ENCODE results near the gene FRZB.
A peak's percentile ranks its signal among the peaks of the same experiment; 100 is the strongest.

The FRZB gene

GRCh38 chr2:182798736-182799135 lies 67.7 kb downstream of the FRZB start:
- TF ChIP-seq, protein P1, sequence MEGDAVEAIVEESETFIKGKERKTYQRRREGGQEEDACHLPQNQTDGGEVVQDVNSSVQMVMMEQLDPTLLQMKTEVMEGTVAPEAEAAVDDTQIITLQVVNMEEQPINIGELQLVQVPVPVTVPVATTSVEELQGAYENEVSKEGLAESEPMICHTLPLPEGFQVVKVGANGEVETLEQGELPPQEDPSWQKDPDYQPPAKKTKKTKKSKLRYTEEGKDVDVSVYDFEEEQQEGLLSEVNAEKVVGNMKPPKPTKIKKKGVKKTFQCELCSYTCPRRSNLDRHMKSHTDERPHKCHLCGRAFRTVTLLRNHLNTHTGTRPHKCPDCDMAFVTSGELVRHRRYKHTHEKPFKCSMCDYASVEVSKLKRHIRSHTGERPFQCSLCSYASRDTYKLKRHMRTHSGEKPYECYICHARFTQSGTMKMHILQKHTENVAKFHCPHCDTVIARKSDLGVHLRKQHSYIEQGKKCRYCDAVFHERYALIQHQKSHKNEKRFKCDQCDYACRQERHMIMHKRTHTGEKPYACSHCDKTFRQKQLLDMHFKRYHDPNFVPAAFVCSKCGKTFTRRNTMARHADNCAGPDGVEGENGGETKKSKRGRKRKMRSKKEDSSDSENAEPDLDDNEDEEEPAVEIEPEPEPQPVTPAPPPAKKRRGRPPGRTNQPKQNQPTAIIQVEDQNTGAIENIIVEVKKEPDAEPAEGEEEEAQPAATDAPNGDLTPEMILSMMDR (IDR thresholded peaks at IDR 0.05; ENCODE audit: low read depth, low read length) = no peak
- H3K4me3 ChIP-seq (ENCODE audit: low read depth, low read length) = no peak overlapping the region

- TF ChIP-seq, protein P1 (IDR thresholded peaks at IDR 0.05; ENCODE audit: low read depth, low read length) = no peak
- no peak overlapping the region for H3K4me3 ChIP-seq (ENCODE audit: low read depth, low read length)
Observed at GRCh38 chr2:182792441-182792840, 74.0 kb downstream of the FRZB start.

- TF ChIP-seq, protein P1 (IDR thresholded peaks at IDR 0.05; ENCODE audit: low read depth, low read length) = peak; percentile 14; the same call in 1 of the 2 replicates
- H3K4me3 ChIP-seq (ENCODE audit: low read depth, low read length) = no peak overlapping the region
Observed at GRCh38 chr2:182784777-182785176, 81.7 kb downstream of the FRZB start.

GRCh38 chr2:182784058-182784706 lies 82.3 kb downstream of the FRZB start:
- no peak overlapping the region for H3K4me3 ChIP-seq (ENCODE audit: low read depth, low read length)
- TF ChIP-seq, protein P1 (IDR thresholded peaks at IDR 0.05; ENCODE audit: low read depth, low read length) = no peak

All from WI38 (cell line).